DOHH2 (cell line): ENCODE data around the gene FBLN2.

Experiments used
- H3F3A ChIP-seq: fragments of 200-600 bp; sonication (generic), shearing (Covaris generic); 2 replicates; pipeline ENCODE4 v1.6.0; 2016; ENCODE audit warnings: antibody characterized with exemption, mild to moderate bottlenecking; ENCODE audit not compliant: control insufficient read depth, insufficient read depth
- H3K27ac ChIP-seq: fragments of 200-600 bp; sonication (generic); 2 replicates; pipeline ENCODE4 v1.5.1; 2014; ENCODE audit warnings: low read depth, mild to moderate bottlenecking, low read length, moderate library complexity
- H3K27me3 ChIP-seq: fragments of 200-600 bp; sonication (generic); 2 replicates; pipeline ENCODE4 v1.6.1; 2014; ENCODE audit warnings: mild to moderate bottlenecking, low read length, mixed read lengths; ENCODE audit not compliant: control insufficient read depth
- H3K36me3 ChIP-seq: fragments of 200-600 bp; sonication (generic); 2 replicates; pipeline ENCODE4 v1.6.1; 2014; ENCODE audit warnings: mild to moderate bottlenecking, low read length, moderate library complexity, mixed read lengths; ENCODE audit not compliant: control insufficient read depth
- H3K4me1 ChIP-seq: fragments of 200-600 bp; sonication (generic); 2 replicates; pipeline ENCODE4 v1.6.1; 2014; ENCODE audit warnings: mild to moderate bottlenecking, low read length, mixed read lengths; ENCODE audit not compliant: control insufficient read depth
- H3K4me2 ChIP-seq: fragments of 200-600 bp; sonication (generic); 2 replicates; pipeline ENCODE4 v1.6.0; 2014; ENCODE audit warnings: mild to moderate bottlenecking, low read length, moderate library complexity
- H3K4me3 ChIP-seq: fragments of 200-600 bp; sonication (generic); 2 replicates; pipeline ENCODE4 v1.5.1; 2014; ENCODE audit warnings: mild to moderate bottlenecking, low read length, mixed read lengths
- H3K79me2 ChIP-seq: fragments of 200-600 bp; sonication (generic); 2 replicates; pipeline ENCODE4 v1.6.1; 2014; ENCODE audit warnings: mild to moderate bottlenecking, low read length, mixed read lengths; ENCODE audit not compliant: control insufficient read depth
- H3K9me2 ChIP-seq: fragments of 200-600 bp; sonication (generic); replicated peaks from 2 replicates; pipeline ENCODE4 v1.6.1; 2014; ENCODE audit warnings: mild to moderate bottlenecking, low read length, mixed read lengths; ENCODE audit not compliant: control insufficient read depth
- H3K9me3 ChIP-seq: fragments of 200-600 bp; sonication (generic); 2 replicates; pipeline ENCODE4 v1.6.1; 2014; ENCODE audit warnings: antibody characterized with exemption, low read length, mixed read lengths; ENCODE audit not compliant: control insufficient read depth, insufficient read depth
- H4K20me1 ChIP-seq: fragments of 200-600 bp; sonication (generic); 2 replicates; pipeline ENCODE4 v1.6.0; 2014; ENCODE audit warnings: low read depth, mild to moderate bottlenecking, antibody characterized with exemption, low read length, moderate library complexity; ENCODE audit not compliant: control insufficient read depth, insufficient read depth
- CTCF ChIP-seq: fragments of 200-600 bp; sonication (generic); IDR thresholded peaks from one replicate; pipeline ENCODE4 v1.5.1; 2014; ENCODE audit warnings: antibody characterized with exemption, mild to moderate bottlenecking, low read depth, low read length; ENCODE audit not compliant: poor library complexity, severe bottlenecking
- EZH2phosphoT487 ChIP-seq: fragments of 200-600 bp; sonication (generic); IDR thresholded peaks from 2 replicates; pipeline ENCODE4 v1.6.1; 2017; ENCODE audit warnings: borderline replicate concordance, mild to moderate bottlenecking, antibody characterized with exemption, low read length, moderate library complexity, mixed read lengths

The FBLN2 gene

GRCh38 chr3:13563911-13564310 lies 15.0 kb downstream of the FBLN2 start:
- no peak overlapping the region for H3K27ac ChIP-seq

GRCh38 chr3:13564751-13565560 lies 16.0 kb downstream of the FBLN2 start:
- Histone ChIP-seq H3K4me1 (no peaks in the 10 kb centered on the region), H3K79me2 (no peaks in the 10 kb centered on the region), H3K27ac (no peak overlapping the region)

More at GRCh38 chr3:13563911-13564310, 15.0 kb downstream of the FBLN2 start:
- Histone ChIP-seq H3K9me2 (no peaks in the 10 kb centered on the region), H4K20me1 (no peaks in the 10 kb centered on the region), H3K4me2 (no peak overlapping the region), H3F3A (no peaks in the 10 kb centered on the region), H3K4me1 (no peaks in the 10 kb centered on the region), H3K9me3 (no peaks in the 10 kb centered on the region), H3K79me2 (no peaks in the 10 kb centered on the region), H3K27me3 (peaks cover 11% of the 10 kb centered on the region), H3K4me3 (no peak overlapping the region), H3K36me3 (no peaks in the 10 kb centered on the region)
- TF ChIP-seq EZH2phosphoT487 (no peak), CTCF (no peak)

GRCh38 chr3:13565581-13566452 lies 16.9 kb downstream of the FBLN2 start:
- H3K9me3 ChIP-seq, result no peaks in the 10 kb centered on the region
- no peak for TF ChIP-seq EZH2phosphoT487
- TF ChIP-seq CTCF, result no peak
- no peaks in the 10 kb centered on the region for H3K4me1 ChIP-seq
- H3K27me3 ChIP-seq, result no peaks in the 10 kb centered on the region
- H3K9me2 ChIP-seq, result no peaks in the 10 kb centered on the region
- H3K4me2 ChIP-seq, result no peak overlapping the region
- no peaks in the 10 kb centered on the region for H3F3A ChIP-seq
- H4K20me1 ChIP-seq, result no peaks in the 10 kb centered on the region
- H3K79me2 ChIP-seq, result no peaks in the 10 kb centered on the region
- H3K27ac ChIP-seq, result no peak overlapping the region
- no peak overlapping the region for H3K4me3 ChIP-seq
- H3K36me3 ChIP-seq, result no peaks in the 10 kb centered on the region

More at GRCh38 chr3:13564751-13565560, 16.0 kb downstream of the FBLN2 start:
- TF ChIP-seq CTCF, result no peak
- TF ChIP-seq EZH2phosphoT487, result no peak
- H3F3A ChIP-seq, result no peaks in the 10 kb centered on the region
- H4K20me1 ChIP-seq, result no peaks in the 10 kb centered on the region
- no peaks in the 10 kb centered on the region for H3K36me3 ChIP-seq
- peaks cover 2% of the 10 kb centered on the region; the same call in 1 of the 2 replicates for H3K27me3 ChIP-seq
- H3K4me3 ChIP-seq, result no peak overlapping the region
- no peak overlapping the region for H3K4me2 ChIP-seq
- no peaks in the 10 kb centered on the region for H3K9me3 ChIP-seq
- no peaks in the 10 kb centered on the region for H3K9me2 ChIP-seq
